ENCODE measurements around the gene ITGA11. TPM values are rescaled to one million over a fixed set of nuclear protein-coding genes. Genes with fewer than 3 reads are reported as not detected.

Gene ITGA11
- total RNA-seq, 1 donor from 2014 or later, result 0.53 TPM

DNA sequence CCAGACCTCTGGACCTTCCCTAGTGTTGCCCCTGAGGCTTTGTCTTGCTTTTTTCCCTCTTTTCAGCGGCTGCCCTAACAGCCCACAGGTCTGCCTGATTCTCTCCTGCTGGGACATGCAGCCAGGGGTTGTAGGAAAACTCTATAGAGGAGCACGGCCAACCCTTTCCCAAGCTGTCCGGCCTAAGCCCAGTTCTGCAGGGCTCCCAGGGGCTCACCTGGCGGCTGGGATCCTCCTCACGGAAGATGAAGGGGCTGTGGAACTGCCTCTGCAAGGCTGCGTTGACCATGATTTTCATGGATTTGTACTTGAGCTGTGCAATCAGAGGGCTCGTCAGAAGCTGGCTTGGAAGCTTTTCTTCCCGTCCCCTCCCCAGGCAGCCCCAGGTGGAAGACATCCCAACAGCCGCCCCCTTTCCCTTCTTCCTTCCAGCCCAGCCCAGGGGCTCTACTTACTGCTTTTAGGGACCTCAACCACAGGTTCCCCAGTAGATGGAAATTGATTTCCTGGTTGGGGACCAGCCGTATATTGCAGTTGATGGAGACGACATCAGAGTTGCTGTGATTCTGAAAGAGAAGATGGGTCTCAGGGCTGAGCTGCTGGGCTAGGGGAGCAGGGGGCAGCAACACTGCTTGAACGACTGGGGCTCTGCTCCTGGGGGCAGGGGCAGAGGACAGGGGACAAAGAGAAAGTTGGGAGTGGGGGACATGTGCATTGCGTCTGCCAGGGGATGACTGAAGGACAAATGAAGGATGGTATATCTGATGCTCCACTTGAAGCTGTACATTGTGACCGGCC is 124.6 kb downstream of the ITGA11 start:
- TF ChIP-seq, protein P1, sequence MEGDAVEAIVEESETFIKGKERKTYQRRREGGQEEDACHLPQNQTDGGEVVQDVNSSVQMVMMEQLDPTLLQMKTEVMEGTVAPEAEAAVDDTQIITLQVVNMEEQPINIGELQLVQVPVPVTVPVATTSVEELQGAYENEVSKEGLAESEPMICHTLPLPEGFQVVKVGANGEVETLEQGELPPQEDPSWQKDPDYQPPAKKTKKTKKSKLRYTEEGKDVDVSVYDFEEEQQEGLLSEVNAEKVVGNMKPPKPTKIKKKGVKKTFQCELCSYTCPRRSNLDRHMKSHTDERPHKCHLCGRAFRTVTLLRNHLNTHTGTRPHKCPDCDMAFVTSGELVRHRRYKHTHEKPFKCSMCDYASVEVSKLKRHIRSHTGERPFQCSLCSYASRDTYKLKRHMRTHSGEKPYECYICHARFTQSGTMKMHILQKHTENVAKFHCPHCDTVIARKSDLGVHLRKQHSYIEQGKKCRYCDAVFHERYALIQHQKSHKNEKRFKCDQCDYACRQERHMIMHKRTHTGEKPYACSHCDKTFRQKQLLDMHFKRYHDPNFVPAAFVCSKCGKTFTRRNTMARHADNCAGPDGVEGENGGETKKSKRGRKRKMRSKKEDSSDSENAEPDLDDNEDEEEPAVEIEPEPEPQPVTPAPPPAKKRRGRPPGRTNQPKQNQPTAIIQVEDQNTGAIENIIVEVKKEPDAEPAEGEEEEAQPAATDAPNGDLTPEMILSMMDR (IDR thresholded peaks at IDR 0.05; ENCODE audit: insufficient read depth, low read length, severe bottlenecking), result no peak
- no peak overlapping the region for H3K4me3 ChIP-seq (ENCODE audit: low read depth, low read length)
- DNase-seq (ENCODE audit: low read depth) (no peak), FAIRE-seq (no peak)
- peaks cover 2% of the 10 kb centered on the region for H3K27me3 ChIP-seq (ENCODE audit: control insufficient read depth, insufficient read depth, low read length)
- no peaks in the 10 kb centered on the region for H3K36me3 ChIP-seq (ENCODE audit: control insufficient read depth, insufficient read depth, low read length)

DNA sequence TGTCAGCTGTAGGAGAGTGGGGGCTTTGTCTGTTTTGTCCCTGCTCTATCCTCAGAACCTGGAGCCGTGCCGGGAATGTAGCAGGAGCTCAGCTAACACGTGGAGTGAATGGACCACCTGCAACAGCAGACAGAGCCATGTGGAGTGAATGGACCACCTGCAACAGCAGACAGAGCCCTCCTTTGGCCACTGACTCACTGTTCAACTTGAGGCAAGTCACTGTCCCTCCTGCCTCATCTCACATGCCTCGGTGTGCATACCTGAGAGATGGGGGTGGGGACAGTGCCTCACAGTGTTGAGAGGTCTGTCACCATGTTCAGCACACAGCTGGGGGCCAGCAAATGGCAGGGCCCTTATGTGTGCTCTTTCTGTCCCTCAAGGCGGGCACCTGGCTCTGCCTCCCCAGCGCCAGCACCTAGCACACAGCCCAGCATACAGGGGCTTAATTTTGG is 126.5 kb downstream of the ITGA11 start:
- DNase-seq (ENCODE audit: low read depth), result no peak
- TF ChIP-seq, protein P1 (IDR thresholded peaks at IDR 0.05; ENCODE audit: insufficient read depth, low read length, severe bottlenecking), result no peak
- FAIRE-seq, result no peak
- no peaks in the 10 kb centered on the region for H3K36me3 ChIP-seq (ENCODE audit: control insufficient read depth, insufficient read depth, low read length)
- H3K27me3 ChIP-seq (ENCODE audit: control insufficient read depth, insufficient read depth, low read length), result peaks cover 2% of the 10 kb centered on the region
- no peak overlapping the region for H3K4me3 ChIP-seq (ENCODE audit: low read depth, low read length)

DNA sequence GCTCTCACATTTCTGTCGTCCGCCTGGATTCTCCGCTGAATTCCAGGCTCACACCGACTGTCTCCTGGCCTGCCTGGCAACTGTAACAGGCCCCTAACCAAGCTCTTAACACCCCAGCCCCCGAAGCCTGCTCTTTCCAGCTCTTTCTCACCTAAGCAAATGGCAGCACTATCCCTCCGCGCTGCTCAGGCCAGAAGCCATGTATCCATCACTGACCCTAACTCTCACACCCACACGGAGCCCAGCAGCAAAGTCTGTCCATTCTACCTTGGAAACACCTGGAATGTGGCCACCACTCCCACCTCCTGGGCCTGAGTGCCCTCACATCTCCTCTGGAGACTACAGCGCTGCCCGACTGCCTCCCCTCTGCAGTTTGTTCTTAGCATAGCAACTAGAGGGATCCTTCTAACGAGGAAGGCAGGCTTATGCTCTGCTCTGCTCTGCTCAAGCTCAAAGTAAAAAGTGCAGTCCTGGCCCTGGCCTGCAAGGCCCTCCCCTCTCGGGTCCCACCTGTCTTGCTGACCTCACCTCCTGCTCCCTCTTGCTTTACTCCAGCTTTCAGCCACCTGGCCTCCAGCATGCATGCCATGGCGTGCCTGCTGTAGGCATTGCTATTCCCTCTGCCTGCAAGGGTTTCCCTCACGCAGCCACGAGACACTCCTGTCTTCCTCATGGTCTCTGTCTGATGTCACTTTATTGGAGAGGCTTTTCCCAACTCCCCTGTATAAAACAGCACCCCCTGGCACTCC is 127.2 kb downstream of the ITGA11 start:
- H3K4me3 ChIP-seq (ENCODE audit: low read depth, low read length), result no peak overlapping the region
- peak; percentile 40 for FAIRE-seq
- H3K36me3 ChIP-seq (ENCODE audit: control insufficient read depth, insufficient read depth, low read length), result no peaks in the 10 kb centered on the region
- DNase-seq (ENCODE audit: low read depth), result peak; percentile 86
- TF ChIP-seq, protein P1 (IDR thresholded peaks at IDR 0.05; ENCODE audit: insufficient read depth, low read length, severe bottlenecking), result no peak
- no peaks in the 10 kb centered on the region for H3K27me3 ChIP-seq (ENCODE audit: control insufficient read depth, insufficient read depth, low read length)

DNA sequence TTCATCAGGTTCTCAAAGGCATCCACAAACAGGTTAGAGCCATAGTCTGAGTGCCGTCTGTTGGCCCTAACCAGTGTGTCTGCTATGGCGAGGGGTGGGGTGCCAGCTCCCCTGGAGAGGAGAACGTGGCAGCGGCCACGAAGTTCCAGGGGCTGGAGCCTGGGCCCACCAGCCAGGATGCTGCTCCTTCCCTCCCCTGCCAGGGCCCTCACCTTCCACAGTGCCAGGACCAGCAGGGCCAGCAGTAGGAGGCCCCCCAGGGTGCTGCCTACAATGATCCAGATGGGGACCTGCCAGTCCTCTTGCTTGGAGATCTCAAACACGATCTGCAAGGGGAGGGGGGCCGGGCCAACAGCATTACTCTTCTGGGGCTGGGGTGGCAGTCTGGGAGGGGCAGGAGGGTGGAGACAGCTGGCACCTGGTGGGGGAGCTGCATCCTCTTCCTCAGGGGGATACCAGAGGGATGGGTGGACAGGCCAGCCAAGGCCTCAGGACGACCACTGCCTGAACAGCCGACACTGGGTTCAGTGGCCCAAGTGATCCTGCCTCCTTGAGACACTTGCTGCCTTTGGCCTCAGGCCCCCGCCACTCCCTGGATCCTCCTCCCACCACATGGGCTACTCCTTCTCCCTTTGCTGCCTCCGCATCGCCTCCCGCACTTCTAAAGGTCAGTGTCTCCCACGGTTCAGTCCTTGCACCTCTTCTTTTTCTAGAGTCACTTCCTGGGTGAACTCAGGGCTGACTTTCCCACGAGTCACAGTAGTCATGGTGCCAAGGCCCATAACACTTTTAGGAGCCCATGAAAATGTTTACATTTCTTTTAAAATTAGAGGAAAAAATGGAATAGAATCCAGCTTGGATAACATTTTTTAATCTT is 128.2 kb downstream of the ITGA11 start:
- FAIRE-seq (no peak), DNase-seq (ENCODE audit: low read depth) (no peak)
- Histone ChIP-seq H3K27me3 (ENCODE audit: control insufficient read depth, insufficient read depth, low read length) (no peaks in the 10 kb centered on the region), H3K36me3 (ENCODE audit: control insufficient read depth, insufficient read depth, low read length) (peaks cover under 1% of the 10 kb centered on the region), H3K4me3 (ENCODE audit: low read depth, low read length) (no peak overlapping the region)
- TF ChIP-seq, protein P1 (IDR thresholded peaks at IDR 0.05; ENCODE audit: insufficient read depth, low read length, severe bottlenecking), result no peak

DNA sequence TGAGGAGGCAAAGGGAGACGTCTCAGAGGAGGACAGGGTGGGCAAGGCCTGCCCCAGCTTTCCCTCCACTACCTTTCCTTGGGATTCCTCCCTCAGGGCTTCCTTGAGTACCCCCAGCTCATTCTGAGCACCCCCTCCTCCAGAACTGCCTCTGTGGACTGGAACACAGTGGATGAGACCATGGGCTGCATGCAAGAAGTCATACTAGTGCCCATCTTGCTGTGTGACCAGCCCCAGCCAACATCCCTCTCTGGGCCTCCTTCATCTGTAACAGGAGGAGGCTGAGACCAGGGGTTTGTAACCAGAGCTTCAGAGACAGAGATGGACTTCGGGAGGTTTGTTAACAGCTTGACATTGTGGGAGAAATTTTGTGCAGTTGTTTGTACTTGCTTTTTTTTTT is 128.8 kb downstream of the ITGA11 start:
- TF ChIP-seq, protein P1 (IDR thresholded peaks at IDR 0.05; ENCODE audit: insufficient read depth, low read length, severe bottlenecking), result no peak
- no peaks in the 10 kb centered on the region for H3K27me3 ChIP-seq (ENCODE audit: control insufficient read depth, insufficient read depth, low read length)
- H3K4me3 ChIP-seq (ENCODE audit: low read depth, low read length), result no peak overlapping the region
- FAIRE-seq (no peak), DNase-seq (ENCODE audit: low read depth) (no peak)
- peaks cover 2% of the 10 kb centered on the region for H3K36me3 ChIP-seq (ENCODE audit: control insufficient read depth, insufficient read depth, low read length)
